ENCODE measurements around the gene SAP30BP.

The SAP30BP gene

GRCh38 chr17:75649687-75650086 lies 17.5 kb upstream of the SAP30BP start:
- no peak for DNase-seq (ENCODE audit: low spot score)

GRCh38 chr17:75650874-75651273 lies 16.3 kb upstream of the SAP30BP start:
- no peak for DNase-seq (ENCODE audit: low spot score)

GRCh38 chr17:75652341-75652740 lies 14.8 kb upstream of the SAP30BP start:
- no peak for DNase-seq (ENCODE audit: low spot score)

GRCh38 chr17:75652934-75653549 lies 14.1 kb upstream of the SAP30BP start:
- peak; percentile 69 for DNase-seq (ENCODE audit: low spot score)

GRCh38 chr17:75654176-75654575 lies 13.0 kb upstream of the SAP30BP start:
- no peak for DNase-seq (ENCODE audit: low spot score)

DNA sequence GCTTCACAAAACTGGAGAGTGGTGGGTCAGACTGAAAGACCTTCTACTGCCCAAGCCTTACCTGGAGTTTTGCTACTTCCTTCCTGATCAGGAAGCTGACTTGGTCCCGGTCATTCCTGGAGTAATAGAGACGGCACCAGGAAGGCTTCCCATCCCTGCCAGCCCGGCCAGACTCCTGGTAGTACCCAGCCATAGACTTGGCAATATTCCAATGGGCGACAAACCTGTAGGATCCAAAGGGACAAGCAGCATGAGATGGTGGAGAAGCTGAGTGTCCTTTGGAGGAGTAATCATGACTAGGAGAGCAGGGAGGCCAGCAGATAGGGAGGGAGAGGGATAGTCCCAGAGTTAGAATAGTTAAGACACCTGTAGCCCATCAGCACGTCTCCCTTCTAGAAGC lies 8.9 kb upstream of the SAP30BP start:
- no peak for DNase-seq (ENCODE audit: low spot score)

DNA sequence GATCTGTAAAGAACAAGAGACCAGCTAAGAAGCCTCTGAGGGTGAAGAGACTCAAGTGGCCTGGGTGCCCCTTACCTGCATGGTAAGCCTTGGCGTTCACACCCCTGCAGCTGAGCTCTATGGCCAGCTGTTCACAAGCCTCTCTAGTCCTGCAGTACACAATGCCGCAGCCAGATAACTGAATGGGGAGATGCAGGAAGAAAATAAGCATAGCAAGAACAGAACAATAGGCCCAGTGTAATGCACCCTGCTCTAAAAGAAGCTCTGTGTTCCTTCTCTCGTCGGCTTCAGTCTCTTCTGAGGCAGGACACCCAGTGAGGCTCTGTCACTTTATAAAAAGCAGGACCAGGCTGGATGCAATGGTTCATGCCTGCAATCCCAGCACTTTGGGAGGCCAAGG lies 5.6 kb upstream of the SAP30BP start:
- DNase-seq (ENCODE audit: low spot score), result no peak

- no peak for DNase-seq (ENCODE audit: low spot score)
Observed at GRCh38 chr17:75662511-75662910, 4.6 kb upstream of the SAP30BP start.

- DNase-seq (ENCODE audit: low spot score), result peak; percentile 97
Observed at GRCh38 chr17:75664099-75664549, 3.0 kb upstream of the SAP30BP start.

DNA sequence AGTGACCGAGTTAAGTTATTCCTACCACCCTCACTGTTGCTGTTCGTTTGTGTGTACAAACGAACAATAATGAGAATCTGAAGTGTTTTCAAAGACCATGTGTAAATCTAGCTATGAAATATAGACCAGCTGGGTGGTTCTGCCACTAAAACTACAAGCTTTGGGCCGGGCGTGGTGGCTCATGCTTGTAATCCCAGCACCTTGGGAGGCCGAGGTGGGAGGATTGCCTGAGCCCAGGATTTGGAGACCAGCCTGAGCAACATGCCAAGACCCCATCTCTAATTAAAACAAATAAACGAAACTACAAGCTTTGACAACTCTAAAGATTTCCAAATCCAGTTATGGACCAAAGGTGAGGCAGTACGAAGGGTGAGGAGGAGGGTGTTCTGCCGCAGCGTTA lies 1.2 kb upstream of the SAP30BP start:
- DNase-seq (ENCODE audit: low spot score), result no peak

- no peak for DNase-seq (ENCODE audit: low spot score)
Observed at GRCh38 chr17:75667825-75668224, 687 bp downstream of the SAP30BP start.

GRCh38 chr17:75668489-75668888 lies 1.4 kb downstream of the SAP30BP start:
- DNase-seq (ENCODE audit: low spot score), result no peak

DNA sequence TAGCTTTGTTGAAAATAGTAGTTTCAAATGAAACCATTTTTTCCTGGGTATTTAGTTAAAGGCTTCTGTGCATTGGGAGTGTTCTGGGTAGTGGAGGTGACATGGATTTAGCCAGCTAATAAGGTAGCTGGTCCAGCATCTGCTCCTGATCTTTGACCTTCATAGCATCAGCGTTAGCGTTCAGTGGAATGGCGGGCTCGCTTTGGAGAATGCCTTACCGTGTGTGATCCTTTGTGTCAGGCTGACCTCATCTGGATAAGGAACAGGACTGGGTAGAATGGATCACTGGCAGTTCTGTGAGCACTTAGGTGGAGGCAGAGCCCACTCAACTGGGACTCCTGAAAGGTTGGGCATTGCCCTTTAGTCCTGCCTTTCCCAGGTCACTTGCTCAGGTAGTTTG lies 3.7 kb downstream of the SAP30BP start:
- no peak for DNase-seq (ENCODE audit: low spot score)

GRCh38 chr17:75672011-75672410 lies 4.9 kb downstream of the SAP30BP start:
- DNase-seq (ENCODE audit: low spot score), result no peak

GRCh38 chr17:75673487-75673886 lies 6.3 kb downstream of the SAP30BP start:
- DNase-seq (ENCODE audit: low spot score), result no peak

DNA sequence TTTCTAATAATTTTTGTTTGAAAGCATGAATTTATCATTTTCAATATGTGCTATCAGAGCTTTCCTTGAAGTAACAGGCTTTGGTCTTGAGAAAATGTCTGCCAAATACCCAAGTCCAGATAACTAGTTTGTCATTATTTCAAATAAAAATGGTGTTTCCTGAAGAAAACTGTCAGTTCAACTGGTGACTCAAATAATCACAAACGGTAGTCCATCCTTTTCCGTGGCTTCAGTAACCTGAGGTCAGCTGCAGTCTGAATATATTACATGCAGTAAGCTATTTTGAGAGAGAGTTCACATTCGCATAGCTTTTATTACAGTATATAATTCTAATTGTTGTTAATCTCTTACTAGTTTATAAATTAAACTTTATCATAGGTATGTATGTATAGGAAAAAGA lies 9.3 kb downstream of the SAP30BP start:
- no peak for DNase-seq (ENCODE audit: low spot score)

DNA sequence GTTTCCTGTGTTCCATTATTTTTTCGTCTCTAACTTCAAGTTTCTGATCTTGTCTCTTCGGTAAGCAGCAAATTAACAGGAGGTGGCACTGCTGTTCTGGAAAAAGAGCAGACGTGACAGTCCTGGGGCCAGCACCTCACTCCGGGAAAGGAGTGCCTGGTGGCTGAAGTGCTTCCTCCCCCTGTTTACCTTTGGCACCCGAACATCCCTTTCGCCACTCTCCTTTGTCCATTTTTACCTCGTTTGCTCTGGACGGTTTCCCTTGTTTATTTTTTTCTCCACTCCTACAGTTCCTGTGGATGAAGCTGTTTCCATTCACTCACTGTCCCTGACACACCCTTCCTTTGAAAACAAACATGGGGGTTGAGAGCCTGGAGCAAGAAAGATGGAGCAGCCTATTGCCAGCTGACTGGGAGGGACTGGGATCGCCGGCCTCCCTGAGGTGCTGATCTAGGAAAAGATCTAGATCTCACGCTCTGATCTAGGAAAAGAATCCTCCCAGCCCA lies 12.6 kb downstream of the SAP30BP start:
- DNase-seq (ENCODE audit: low spot score), result no peak

GRCh38 chr17:75680431-75680830 lies 13.3 kb downstream of the SAP30BP start:
- DNase-seq (ENCODE audit: low spot score), result no peak

DNA sequence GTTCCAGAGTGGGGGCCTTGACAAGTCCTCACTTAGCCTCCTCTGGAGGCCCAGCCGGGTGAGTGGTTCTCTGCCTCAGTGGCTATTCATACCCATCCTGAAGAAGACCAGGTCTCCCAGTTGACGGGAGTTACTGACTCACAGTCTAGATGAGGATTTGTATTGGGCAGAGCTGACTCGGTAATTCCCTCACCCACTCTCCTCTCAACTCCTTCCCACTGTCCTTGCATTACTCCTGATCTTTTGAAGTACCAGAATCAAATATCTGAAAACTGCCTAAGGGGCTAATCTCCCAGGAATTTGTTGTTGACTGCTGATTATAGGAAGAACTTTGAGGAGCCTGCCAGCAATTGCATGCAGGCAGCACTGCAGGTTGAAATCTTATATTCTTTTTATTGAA lies 14.2 kb downstream of the SAP30BP start:
- DNase-seq (ENCODE audit: low spot score), result no peak

DNA sequence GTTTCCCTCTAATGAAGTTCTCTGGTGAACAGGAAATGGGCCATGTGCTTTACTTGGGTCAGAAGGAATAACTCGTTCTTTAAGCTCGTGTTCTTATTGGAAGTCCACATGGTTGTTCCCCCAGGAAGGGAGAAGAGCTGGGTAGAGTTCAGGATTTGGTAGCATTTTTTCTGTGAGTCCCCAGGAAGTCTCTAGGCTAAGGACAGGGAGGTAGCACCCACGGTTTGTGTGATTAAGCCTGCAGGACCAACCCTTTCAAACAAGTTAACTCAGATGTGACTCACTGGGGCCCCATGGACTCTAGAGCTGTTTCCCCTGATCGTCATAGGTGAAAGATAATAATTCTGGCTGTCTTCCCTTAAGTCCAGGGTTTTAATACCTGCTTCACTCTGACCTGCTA lies 16.4 kb downstream of the SAP30BP start:
- no peak for DNase-seq (ENCODE audit: low spot score)

DNA sequence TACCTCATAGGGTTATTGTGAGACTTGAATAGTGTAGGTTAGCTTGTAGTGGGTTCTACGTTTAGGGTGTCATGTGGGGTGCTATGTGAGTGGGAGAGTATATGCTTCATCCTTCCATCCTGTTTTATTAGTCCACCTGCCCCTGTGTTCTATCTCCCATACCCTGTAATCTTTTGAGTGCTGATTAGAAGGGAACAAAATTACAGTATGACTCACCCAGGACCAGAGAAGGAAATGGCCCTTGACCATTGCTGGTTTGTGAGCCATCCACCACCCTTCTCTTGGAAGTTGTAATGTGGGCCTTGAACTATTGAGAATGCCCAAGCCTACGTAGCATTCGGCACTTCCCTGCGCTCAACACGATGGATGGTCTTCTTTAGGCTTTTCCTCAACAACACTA lies 17.1 kb downstream of the SAP30BP start:
- DNase-seq (ENCODE audit: low spot score), result no peak

GRCh38 chr17:75684924-75685323 lies 17.8 kb downstream of the SAP30BP start:
- no peak for DNase-seq (ENCODE audit: low spot score)

DNA sequence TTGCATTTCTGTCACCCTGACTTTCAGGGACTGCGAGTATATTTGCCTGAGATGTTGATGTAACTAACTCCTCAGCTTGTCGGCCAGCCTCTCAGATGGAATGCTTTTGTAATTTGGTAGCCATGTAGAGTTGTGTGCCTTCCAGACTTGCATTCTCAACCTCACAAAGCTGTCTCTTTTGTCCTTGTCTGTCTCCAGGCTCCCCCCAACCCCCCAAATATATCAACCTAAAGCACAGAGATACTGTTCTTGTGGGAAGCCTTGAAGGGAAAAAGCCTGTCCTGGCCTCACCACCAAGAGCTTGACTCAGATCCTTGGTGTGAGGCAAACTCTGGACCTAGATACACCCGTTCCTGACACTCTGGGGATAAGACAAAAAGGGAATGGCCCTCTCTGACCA lies 18.4 kb downstream of the SAP30BP start:
- DNase-seq (ENCODE audit: low spot score), result no peak

GRCh38 chr17:75688209-75688825 lies 21.2 kb downstream of the SAP30BP start:
- no peak for DNase-seq (ENCODE audit: low spot score)
